ENCODE data around the gene CCDC97. TPM values are rescaled to one million over a fixed set of nuclear protein-coding genes. Genes with fewer than 3 reads are reported as not detected.

CCDC97 gene
- total RNA-seq, 2 experiments from 2014 or later: 33.5 to 36.1 TPM

DNA sequence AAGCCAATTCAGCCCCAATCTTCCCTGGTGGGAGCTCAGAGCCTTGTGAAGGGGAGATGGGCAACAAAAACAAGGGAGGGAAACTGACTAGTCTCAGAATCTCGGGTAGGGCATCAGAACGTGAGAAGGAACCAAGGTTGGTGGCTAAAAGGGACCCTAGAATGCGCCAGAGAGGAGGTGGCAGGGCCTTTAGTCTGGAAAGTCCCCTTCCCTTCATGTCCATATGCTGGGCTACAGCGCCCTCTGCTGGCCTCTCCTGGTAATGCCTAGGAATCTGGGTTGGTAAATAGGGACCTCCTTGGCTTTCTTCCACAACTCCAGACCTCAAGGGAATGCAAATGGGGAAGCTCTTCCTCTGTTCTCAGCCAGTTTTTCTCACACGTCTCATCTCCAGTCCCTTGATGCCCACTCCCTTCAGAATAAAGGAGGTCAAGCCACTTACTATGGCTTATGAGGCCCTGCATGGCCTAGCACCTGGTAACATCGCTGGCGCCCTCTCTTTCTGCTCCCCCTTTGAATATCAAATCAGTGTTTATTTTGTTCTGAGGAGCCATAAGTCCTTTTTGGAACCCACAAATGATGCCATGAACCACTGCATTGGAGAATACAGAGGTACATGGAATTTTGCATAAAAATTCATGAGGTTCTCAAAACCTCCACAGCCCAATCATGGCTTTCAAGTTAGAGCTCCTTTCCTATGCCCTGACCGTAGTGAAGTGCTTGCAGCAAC, 1.4 kb upstream of the CCDC97 start:
- peak; percentile 40 for ATAC-seq
- Mint-ChIP-seq H3K27me3 (ENCODE audit: low read depth) (no peaks in the 10 kb centered on the region), H3K36me3 (ENCODE audit: low read depth) (peaks cover 76% of the 10 kb centered on the region), H3K9me3 (ENCODE audit: insufficient read depth) (no peaks in the 10 kb centered on the region), H3K27ac (peak overlapping the region; percentile 98), H3K4me3 (peak overlapping the region; percentile 96), H3K4me1 (ENCODE audit: low read depth) (peaks cover 81% of the 10 kb centered on the region)
- DNase-seq: peak; percentile 93
- ChIA-PET POLR2A (interaction anchor here (0.6 to 8.3 kb wide), 13 partner anchors 11 to 131 kb away, joined by 3 to 105 read pairs (median 3); partner anchors contain the start of genes HNRNPUL1 and TGFB1), CTCF (interaction anchor here (0.7 to 9.3 kb wide), 27 partner anchors 8 to 703 kb away, joined by 3 to 138 read pairs (median 5); partner anchors contain the start of genes B9D2, DMAC2 and HNRNPUL1)

DNA sequence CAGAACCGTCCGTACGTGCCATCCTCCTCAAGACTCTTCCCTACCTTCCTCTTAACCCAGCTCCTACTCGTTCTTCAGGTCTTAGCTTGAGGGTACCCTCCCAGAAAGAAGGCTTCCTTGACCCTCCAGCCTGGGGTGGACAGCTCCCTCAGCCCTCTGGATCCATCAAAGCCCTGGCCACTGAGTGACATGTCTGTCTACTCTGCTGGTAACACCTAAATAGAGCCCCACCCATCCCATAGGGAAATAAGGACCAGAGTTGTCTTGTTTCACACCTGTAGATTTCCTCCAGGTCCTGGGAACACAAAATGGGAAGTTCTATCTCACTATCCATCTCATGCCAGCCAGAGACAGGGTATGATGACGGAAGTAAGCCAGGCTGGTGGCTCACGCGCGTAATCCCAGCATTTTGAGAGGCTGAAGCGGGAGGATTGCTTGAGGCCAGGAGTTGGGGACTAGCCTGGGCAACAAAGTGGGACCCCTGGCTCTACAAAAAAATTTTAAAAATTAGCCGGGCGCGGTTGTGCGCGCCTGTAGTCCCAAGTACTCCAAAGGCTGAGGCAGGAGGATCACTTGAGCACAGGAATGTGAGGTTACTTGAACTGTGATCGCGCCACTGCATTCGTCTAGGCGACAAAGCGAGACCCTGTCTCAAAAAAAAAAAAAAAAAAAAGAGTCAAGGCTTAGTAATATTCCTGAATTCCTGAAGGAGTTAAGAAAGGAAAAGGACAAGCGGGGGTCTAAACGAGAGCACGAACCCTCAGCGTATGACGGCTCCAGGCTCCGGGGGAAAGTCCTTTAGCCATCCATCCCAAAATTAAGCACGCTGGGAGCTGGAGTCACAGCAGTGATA, 566 bp upstream of the CCDC97 start:
- H3K27ac Mint-ChIP-seq: peak overlapping the region; percentile 98
- no peaks in the 10 kb centered on the region for H3K9me3 Mint-ChIP-seq (ENCODE audit: insufficient read depth)
- POLR2A ChIA-PET: interaction anchor here (0.5 to 8.3 kb wide), 14 partner anchors 10 to 419 kb away, joined by 3 to 105 read pairs (median 4); partner anchors contain the start of genes HNRNPUL1 and TGFB1
- no peaks in the 10 kb centered on the region for H3K27me3 Mint-ChIP-seq (ENCODE audit: low read depth)
- ATAC-seq: no peak
- H3K36me3 Mint-ChIP-seq (ENCODE audit: low read depth): peaks cover 70% of the 10 kb centered on the region
- H3K4me1 Mint-ChIP-seq (ENCODE audit: low read depth): peaks cover 73% of the 10 kb centered on the region
- CTCF ChIA-PET: interaction anchor here (0.6 to 9.3 kb wide), 29 partner anchors 8 to 704 kb away, joined by 3 to 138 read pairs (median 5); partner anchors contain the start of genes B9D2, DMAC2 and HNRNPUL1
- H3K4me3 Mint-ChIP-seq: peak overlapping the region; percentile 96
- DNase-seq: no peak

DNA sequence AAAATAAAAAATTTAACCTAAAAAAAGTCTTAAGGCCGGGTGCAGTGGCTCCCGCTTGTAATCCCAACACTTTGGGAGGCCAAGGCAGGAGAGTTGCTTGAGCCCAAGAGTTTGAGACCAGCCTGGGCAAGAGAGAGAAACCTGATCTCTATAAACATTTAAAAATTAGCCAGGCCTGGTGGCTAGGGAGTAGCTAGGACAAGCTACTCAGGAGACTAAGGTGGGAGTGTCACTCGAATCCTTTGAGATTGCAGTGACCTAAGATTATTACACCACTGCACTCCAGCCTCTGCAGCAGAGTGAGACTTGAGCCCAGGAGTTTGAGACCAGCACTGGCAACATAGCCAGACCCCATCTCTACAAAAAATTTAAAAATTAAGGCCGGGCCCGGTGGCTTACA, 1.1 kb downstream of the CCDC97 start:
- CTCF ChIA-PET: interaction anchor here (0.9 to 2.7 kb wide), 4 partner anchors 48 to 107 kb away, joined by 3 to 13 read pairs (median 7); partner anchors contain the start of genes B9D2 and HNRNPUL1
- Mint-ChIP-seq H3K27me3 (ENCODE audit: low read depth) (no peaks in the 10 kb centered on the region), H3K9me3 (ENCODE audit: insufficient read depth) (no peaks in the 10 kb centered on the region), H3K4me1 (ENCODE audit: low read depth) (peaks cover 59% of the 10 kb centered on the region), H3K27ac (no peak overlapping the region), H3K4me3 (peak overlapping the region; percentile 96), H3K36me3 (ENCODE audit: low read depth) (peaks cover 63% of the 10 kb centered on the region)
- ATAC-seq: no peak
- POLR2A ChIA-PET: interaction anchor here (1.8 to 8.3 kb wide), 2 partner anchors 16 to 46 kb away, joined by 7 to 105 read pairs; partner anchors contain the start of gene HNRNPUL1
- DNase-seq: no peak

DNA sequence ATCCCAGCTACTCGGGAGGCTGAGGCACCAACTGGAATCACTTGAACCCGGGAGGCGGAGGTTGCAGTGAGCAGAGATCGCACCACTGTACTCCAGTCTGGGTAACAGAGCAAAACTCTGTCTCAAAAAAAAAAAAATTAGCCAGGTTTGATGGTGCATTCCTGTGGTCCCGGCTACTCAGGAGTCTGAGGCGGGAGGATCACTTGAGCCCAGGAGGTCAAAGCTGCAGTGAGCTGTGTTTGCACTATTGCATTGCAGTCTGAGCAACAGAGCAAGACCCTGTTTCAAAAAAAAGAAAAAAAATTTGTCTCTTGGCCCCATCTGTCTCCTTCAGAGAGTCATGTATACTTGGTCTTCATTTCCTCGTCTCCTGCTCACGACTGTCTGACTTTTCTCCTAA, 1.6 kb downstream of the CCDC97 start:
- ChIA-PET POLR2A (interaction anchor here (1.8 to 8.3 kb wide), 2 partner anchors 16 to 47 kb away, joined by 7 to 105 read pairs; partner anchors contain the start of gene HNRNPUL1), CTCF (interaction anchor here (2.7 kb wide), 1 partner anchor 48 kb away, joined by 10 read pairs; the partner anchor contains the start of gene HNRNPUL1)
- no peaks in the 10 kb centered on the region for H3K27me3 Mint-ChIP-seq (ENCODE audit: low read depth)
- ATAC-seq (no peak), DNase-seq (no peak)
- H3K27ac Mint-ChIP-seq: peak overlapping the region; percentile 17
- H3K36me3 Mint-ChIP-seq (ENCODE audit: low read depth): peaks cover 63% of the 10 kb centered on the region
- H3K4me3 Mint-ChIP-seq: peak overlapping the region; percentile 96
- no peaks in the 10 kb centered on the region for H3K9me3 Mint-ChIP-seq (ENCODE audit: insufficient read depth)
- peaks cover 53% of the 10 kb centered on the region for H3K4me1 Mint-ChIP-seq (ENCODE audit: low read depth)

DNA sequence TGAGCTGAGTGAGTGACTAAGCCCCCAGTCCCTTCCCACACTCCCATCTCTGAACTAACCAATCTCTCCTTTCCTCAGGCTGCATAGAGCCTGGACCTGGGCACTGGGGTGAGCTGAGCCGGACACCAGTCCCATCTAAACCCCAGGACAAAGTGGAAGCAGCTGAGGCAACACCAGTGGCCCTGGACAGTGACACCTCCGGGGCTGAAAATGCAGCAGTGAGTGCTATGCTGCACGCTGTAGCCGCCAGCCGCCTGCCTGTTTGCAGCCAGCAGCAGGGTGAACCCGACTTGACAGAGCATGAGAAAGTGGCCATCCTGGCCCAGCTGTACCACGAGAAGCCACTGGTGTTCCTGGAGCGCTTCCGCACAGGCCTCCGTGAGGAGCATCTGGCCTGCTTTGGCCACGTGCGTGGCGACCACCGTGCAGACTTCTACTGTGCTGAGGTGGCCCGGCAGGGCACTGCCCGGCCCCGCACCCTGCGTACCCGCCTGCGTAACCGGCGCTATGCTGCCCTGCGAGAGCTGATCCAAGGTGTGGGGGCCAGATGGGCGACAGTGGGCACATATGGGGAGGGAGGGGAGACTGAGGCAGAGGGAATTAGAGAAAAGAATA, 6.4 kb downstream of the CCDC97 start:
- no peak for ATAC-seq
- no peak for DNase-seq
- CTCF ChIA-PET: no interaction called here
- Mint-ChIP-seq H3K27me3 (ENCODE audit: low read depth) (no peaks in the 10 kb centered on the region), H3K4me3 (no peak overlapping the region), H3K27ac (peak overlapping the region; percentile 17), H3K4me1 (ENCODE audit: low read depth) (peaks cover 25% of the 10 kb centered on the region), H3K9me3 (ENCODE audit: insufficient read depth) (no peaks in the 10 kb centered on the region), H3K36me3 (ENCODE audit: low read depth) (peaks cover 75% of the 10 kb centered on the region)
- POLR2A ChIA-PET: no interaction called here

DNA sequence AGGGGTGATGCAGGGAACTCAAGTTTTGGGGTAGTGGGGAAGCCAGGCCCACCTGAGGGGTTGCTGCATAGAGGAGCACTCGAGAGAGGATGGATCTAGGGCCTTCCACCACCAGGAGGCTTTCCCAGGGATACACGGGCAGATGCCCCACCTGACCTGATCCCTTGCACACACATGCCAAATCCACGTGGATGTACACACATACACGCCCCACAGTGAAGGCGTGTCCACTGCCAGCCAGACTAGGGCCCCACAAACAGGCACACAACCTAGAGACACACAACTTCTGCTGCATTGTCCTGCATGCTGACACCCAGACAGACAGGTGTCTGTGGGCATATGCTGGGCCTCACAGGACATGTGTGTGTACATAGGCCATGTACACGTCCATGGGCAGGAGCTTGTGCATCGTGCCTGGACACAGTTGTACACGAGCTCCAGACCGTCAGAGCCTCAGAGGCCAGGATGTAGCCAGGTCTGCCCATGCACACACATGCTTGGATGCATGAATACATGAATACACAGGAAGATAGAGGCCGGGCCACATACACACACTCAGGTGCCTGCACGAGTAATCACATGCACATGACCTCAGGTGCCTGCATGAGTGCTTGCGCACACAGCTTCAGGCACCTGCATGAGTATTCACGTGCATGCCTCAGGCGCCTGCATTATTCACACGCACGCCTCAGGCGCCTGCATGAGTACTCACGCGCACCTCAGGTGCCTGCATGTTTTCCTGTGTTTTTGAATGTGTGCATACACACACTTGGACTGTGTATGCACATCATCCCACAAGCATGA, 8.9 kb downstream of the CCDC97 start:
- H3K4me1 Mint-ChIP-seq (ENCODE audit: low read depth): peaks cover 26% of the 10 kb centered on the region
- H3K27me3 Mint-ChIP-seq (ENCODE audit: low read depth): no peaks in the 10 kb centered on the region
- ChIA-PET POLR2A (interaction anchor here (1.0 kb wide), 1 partner anchor 32 kb away, joined by 4 read pairs; no protein-coding TSS in a partner anchor), CTCF (no interaction called here)
- H3K9me3 Mint-ChIP-seq (ENCODE audit: insufficient read depth): no peaks in the 10 kb centered on the region
- no peak overlapping the region for H3K4me3 Mint-ChIP-seq
- peak overlapping the region; percentile 65 for H3K27ac Mint-ChIP-seq
- no peak for DNase-seq
- peaks cover 74% of the 10 kb centered on the region for H3K36me3 Mint-ChIP-seq (ENCODE audit: low read depth)
- no peak for ATAC-seq

DNA sequence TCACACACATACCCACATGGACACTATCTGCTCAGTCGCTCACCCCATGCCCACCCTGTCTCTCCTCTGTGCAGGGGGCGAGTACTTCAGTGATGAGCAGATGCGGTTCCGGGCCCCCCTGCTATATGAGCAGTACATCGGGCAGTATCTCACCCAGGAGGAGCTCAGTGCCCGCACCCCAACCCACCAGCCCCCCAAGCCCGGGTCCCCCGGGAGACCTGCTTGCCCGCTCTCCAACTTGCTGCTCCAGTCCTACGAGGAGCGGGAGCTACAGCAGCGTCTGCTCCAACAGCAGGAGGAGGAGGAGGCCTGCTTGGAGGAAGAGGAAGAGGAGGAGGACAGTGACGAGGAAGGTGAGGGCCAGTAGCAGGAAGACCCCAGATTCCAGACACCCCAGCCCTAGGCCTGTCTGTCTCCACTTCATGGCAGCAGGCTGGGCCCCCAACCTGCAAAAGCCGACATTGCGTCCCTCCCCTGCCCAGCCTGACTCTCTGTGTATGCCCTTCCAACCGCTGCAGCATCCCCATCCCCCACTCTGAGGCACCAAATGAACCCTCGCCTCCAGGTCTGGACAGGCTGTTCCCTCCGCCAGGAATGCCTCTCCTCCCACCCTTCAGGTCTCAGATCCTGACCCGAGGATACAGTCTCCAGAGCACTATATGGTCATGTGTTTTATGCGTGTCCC, 9.7 kb downstream of the CCDC97 start:
- ATAC-seq (no peak), DNase-seq (no peak)
- peaks cover 76% of the 10 kb centered on the region for H3K36me3 Mint-ChIP-seq (ENCODE audit: low read depth)
- no peaks in the 10 kb centered on the region for H3K27me3 Mint-ChIP-seq (ENCODE audit: low read depth)
- CTCF ChIA-PET: interaction anchor here (1.0 kb wide), 1 partner anchor 11 kb away, joined by 4 read pairs; no protein-coding TSS in a partner anchor
- no peak overlapping the region for H3K4me3 Mint-ChIP-seq
- peaks cover 34% of the 10 kb centered on the region for H3K4me1 Mint-ChIP-seq (ENCODE audit: low read depth)
- no peaks in the 10 kb centered on the region for H3K9me3 Mint-ChIP-seq (ENCODE audit: insufficient read depth)
- H3K27ac Mint-ChIP-seq: no peak overlapping the region
- POLR2A ChIA-PET: interaction anchor here (1.0 kb wide), 1 partner anchor 32 kb away, joined by 4 read pairs; no protein-coding TSS in a partner anchor

DNA sequence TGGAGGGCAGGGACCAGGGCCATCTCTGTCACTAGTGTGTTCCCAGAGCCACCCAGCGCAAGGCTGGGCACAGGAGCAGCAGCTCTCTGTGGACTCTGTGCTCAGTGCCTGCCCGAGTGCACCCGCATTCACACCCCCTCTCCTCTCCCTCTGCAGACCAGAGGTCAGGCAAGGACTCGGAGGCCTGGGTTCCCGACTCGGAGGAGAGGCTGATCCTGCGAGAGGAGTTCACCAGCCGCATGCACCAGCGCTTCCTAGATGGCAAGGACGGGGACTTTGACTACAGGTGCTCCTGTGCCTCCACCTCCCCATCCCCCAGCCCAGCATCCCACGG, 10.2 kb downstream of the CCDC97 start:
- Mint-ChIP-seq H3K27ac (no peak overlapping the region), H3K9me3 (ENCODE audit: insufficient read depth) (no peaks in the 10 kb centered on the region), H3K4me3 (no peak overlapping the region), H3K4me1 (ENCODE audit: low read depth) (peaks cover 37% of the 10 kb centered on the region), H3K36me3 (ENCODE audit: low read depth) (peaks cover 79% of the 10 kb centered on the region), H3K27me3 (ENCODE audit: low read depth) (no peaks in the 10 kb centered on the region)
- ChIA-PET CTCF (interaction anchor here (1.0 kb wide), 1 partner anchor 11 kb away, joined by 4 read pairs; no protein-coding TSS in a partner anchor), POLR2A (interaction anchor here (0.8 kb wide), 1 partner anchor 33 kb away, joined by 3 read pairs; no protein-coding TSS in a partner anchor)
- DNase-seq: no peak
- ATAC-seq: no peak

DNA sequence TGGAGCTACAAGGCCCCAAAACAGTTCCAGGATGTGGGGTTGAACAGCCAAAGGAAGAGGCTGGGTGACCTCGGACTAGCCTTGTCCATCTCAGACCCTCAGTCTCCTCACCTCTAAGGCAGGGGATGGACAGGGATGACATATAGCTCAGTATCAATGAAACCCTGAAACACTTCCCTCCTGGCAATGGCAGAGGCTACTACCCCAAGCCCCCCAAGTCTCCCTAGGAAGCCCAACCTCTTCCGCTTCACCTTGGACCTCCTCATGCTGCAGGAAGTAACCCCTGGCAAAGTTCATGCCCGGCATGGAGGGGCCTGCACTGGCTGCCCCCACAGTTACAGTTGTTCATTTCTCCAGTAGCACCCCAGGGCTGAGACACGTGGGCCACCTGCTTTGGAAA, 10.6 kb downstream of the CCDC97 start:
- Mint-ChIP-seq H3K4me1 (ENCODE audit: low read depth) (peaks cover 41% of the 10 kb centered on the region), H3K27me3 (ENCODE audit: low read depth) (no peaks in the 10 kb centered on the region), H3K27ac (peak overlapping the region; percentile 28), H3K36me3 (ENCODE audit: low read depth) (peaks cover 83% of the 10 kb centered on the region), H3K9me3 (ENCODE audit: insufficient read depth) (no peaks in the 10 kb centered on the region), H3K4me3 (no peak overlapping the region)
- no peak for ATAC-seq
- ChIA-PET POLR2A (interaction anchor here (0.8 kb wide), 1 partner anchor 32 kb away, joined by 3 read pairs; no protein-coding TSS in a partner anchor), CTCF (interaction anchor here (1.0 kb wide), 1 partner anchor 12 kb away, joined by 4 read pairs; no protein-coding TSS in a partner anchor)
- DNase-seq: no peak

DNA sequence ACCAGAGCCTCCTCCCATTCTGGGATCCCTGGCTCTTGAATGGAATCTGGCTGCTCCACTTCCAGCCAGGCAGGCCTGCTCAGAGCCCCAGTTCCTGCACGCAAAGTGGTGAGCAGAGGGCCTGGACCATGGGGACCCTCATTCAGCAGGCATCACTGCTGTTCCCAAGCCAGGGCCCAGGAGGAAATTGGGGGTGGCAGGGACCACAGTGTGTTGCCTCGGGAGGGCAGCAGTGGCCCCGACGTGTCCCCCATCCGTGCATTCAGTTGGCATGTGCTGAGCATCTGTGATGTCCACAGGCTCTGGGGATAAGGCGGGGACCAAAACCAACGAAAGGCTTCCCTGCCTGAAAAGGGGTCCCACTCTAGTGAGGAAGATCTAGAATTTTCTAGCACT, 11.2 kb downstream of the CCDC97 start:
- ChIA-PET CTCF (interaction anchor here (0.9 to 1.4 kb wide), 2 partner anchors 12 to 117 kb away, joined by 3 to 7 read pairs; no protein-coding TSS in a partner anchor), POLR2A (no interaction called here)
- no peaks in the 10 kb centered on the region for H3K9me3 Mint-ChIP-seq (ENCODE audit: insufficient read depth)
- no peak for ATAC-seq
- peak overlapping the region; percentile 55 for H3K27ac Mint-ChIP-seq
- H3K27me3 Mint-ChIP-seq (ENCODE audit: low read depth): no peaks in the 10 kb centered on the region
- H3K36me3 Mint-ChIP-seq (ENCODE audit: low read depth): peaks cover 80% of the 10 kb centered on the region
- peaks cover 42% of the 10 kb centered on the region for H3K4me1 Mint-ChIP-seq (ENCODE audit: low read depth)
- H3K4me3 Mint-ChIP-seq: no peak overlapping the region
- no peak for DNase-seq
